ENCODE measurements around the gene KCNJ5.

KCNJ5 gene

GRCh38 chr11:128920666-128921065 is 29.5 kb downstream of the KCNJ5 start:
- no peaks in the 10 kb centered on the region for H3K4me1 ChIP-seq (ENCODE audit: insufficient read depth, insufficient read length)
- no peaks in the 10 kb centered on the region for H3K27me3 ChIP-seq (ENCODE audit: insufficient read depth, insufficient read length)
- no peak for DNase-seq (ENCODE audit: low read depth, low spot score)
- no peaks in the 10 kb centered on the region for H3K9me3 ChIP-seq (ENCODE audit: insufficient read depth, low read length)
- TF ChIP-seq SUZ12 (IDR thresholded peaks at IDR 0.05; ENCODE audit: extremely low read depth, insufficient read depth, insufficient read length) (no peak), ZNF274 (IDR thresholded peaks at IDR 0.05; ENCODE audit: low read depth, low read length) (no peak), YY1 (IDR thresholded peaks at IDR 0.05; ENCODE audit: insufficient read depth, insufficient read length) (no peak)
- no peak overlapping the region for H3K4me3 ChIP-seq (ENCODE audit: insufficient read length, low read depth)
- no peaks in the 10 kb centered on the region for H3K36me3 ChIP-seq (ENCODE audit: insufficient read depth, insufficient read length, low read length)
- H3K9ac ChIP-seq (ENCODE audit: insufficient read length, low read depth) = no peak overlapping the region

DNA sequence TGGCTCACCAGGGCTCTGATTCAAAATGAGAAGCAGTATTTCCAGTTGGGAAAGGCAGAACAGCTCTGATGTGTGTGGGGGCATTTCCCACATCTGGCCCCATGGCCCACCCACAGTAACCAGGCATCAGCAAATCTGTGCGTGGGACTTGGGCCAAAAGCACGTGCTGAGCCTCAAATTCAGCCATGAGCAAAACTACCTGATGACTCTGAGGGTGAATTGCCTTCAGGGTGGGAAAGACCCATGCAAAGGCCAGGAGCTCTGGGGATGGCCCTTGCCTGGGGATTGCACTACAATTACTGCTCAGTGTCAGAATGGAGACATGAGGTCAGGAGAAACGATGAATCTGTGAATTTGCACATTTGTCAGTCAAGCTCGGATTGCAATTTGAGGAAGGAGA is 30.6 kb downstream of the KCNJ5 start:
- DNase-seq (ENCODE audit: low read depth, low spot score) = no peak
- Histone ChIP-seq H3K4me1 (ENCODE audit: insufficient read depth, insufficient read length) (no peaks in the 10 kb centered on the region), H3K4me3 (ENCODE audit: insufficient read length, low read depth) (no peak overlapping the region), H3K9me3 (ENCODE audit: insufficient read depth, low read length) (no peaks in the 10 kb centered on the region), H3K27me3 (ENCODE audit: insufficient read depth, insufficient read length) (no peaks in the 10 kb centered on the region), H3K9ac (ENCODE audit: insufficient read length, low read depth) (no peak overlapping the region), H3K36me3 (ENCODE audit: insufficient read depth, insufficient read length, low read length) (no peaks in the 10 kb centered on the region)
- no peak for TF ChIP-seq YY1 (IDR thresholded peaks at IDR 0.05; ENCODE audit: insufficient read depth, insufficient read length)
- TF ChIP-seq SUZ12 (IDR thresholded peaks at IDR 0.05; ENCODE audit: extremely low read depth, insufficient read depth, insufficient read length) = no peak

DNA sequence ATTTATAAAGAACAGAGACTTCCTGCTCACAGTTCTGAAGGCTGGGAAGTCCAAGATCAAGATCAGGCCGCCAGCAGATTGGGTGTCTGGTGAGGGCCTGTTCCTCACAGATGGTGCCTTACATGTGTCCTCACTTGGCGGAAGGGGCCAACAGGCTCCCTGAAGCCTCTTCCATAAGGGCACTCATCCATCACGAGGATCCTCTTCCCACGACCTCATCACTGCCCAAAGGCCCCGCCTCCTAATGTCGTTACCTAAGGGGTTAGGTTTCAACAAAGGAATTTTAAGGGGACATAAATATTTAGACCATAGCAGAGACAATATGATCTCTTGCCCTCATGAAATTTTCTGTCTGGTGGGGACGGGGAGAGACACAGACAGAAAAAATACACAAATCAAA is 32.9 kb downstream of the KCNJ5 start:
- H3K9ac ChIP-seq (ENCODE audit: insufficient read length, low read depth) = no peak overlapping the region
- DNase-seq (ENCODE audit: low read depth, low spot score) = no peak
- no peak overlapping the region for H3K4me3 ChIP-seq (ENCODE audit: insufficient read length, low read depth)
- no peaks in the 10 kb centered on the region for H3K27me3 ChIP-seq (ENCODE audit: insufficient read depth, insufficient read length)
- no peaks in the 10 kb centered on the region for H3K9me3 ChIP-seq (ENCODE audit: insufficient read depth, low read length)
- peaks cover 3% of the 10 kb centered on the region for H3K4me1 ChIP-seq (ENCODE audit: insufficient read depth, insufficient read length)
- TF ChIP-seq ZNF274 (IDR thresholded peaks at IDR 0.05; ENCODE audit: low read depth, low read length) (no peak), YY1 (IDR thresholded peaks at IDR 0.05; ENCODE audit: insufficient read depth, insufficient read length) (no peak), SUZ12 (IDR thresholded peaks at IDR 0.05; ENCODE audit: extremely low read depth, insufficient read depth, insufficient read length) (no peak)
- no peaks in the 10 kb centered on the region for H3K36me3 ChIP-seq (ENCODE audit: insufficient read depth, insufficient read length, low read length)

GRCh38 chr11:128924510-128925249 is 33.5 kb downstream of the KCNJ5 start:
- DNase-seq (ENCODE audit: low read depth, low spot score) = no peak
- no peaks in the 10 kb centered on the region for H3K27me3 ChIP-seq (ENCODE audit: insufficient read depth, insufficient read length)
- H3K9ac ChIP-seq (ENCODE audit: insufficient read length, low read depth) = no peak overlapping the region
- H3K9me3 ChIP-seq (ENCODE audit: insufficient read depth, low read length) = no peaks in the 10 kb centered on the region
- TF ChIP-seq SUZ12 (IDR thresholded peaks at IDR 0.05; ENCODE audit: extremely low read depth, insufficient read depth, insufficient read length) = no peak
- TF ChIP-seq ZNF274 (IDR thresholded peaks at IDR 0.05; ENCODE audit: low read depth, low read length) = no peak
- no peak for TF ChIP-seq YY1 (IDR thresholded peaks at IDR 0.05; ENCODE audit: insufficient read depth, insufficient read length)
- peaks cover 8% of the 10 kb centered on the region for H3K4me1 ChIP-seq (ENCODE audit: insufficient read depth, insufficient read length)
- no peak overlapping the region for H3K4me3 ChIP-seq (ENCODE audit: insufficient read length, low read depth)
- H3K36me3 ChIP-seq (ENCODE audit: insufficient read depth, insufficient read length, low read length) = no peaks in the 10 kb centered on the region

DNA sequence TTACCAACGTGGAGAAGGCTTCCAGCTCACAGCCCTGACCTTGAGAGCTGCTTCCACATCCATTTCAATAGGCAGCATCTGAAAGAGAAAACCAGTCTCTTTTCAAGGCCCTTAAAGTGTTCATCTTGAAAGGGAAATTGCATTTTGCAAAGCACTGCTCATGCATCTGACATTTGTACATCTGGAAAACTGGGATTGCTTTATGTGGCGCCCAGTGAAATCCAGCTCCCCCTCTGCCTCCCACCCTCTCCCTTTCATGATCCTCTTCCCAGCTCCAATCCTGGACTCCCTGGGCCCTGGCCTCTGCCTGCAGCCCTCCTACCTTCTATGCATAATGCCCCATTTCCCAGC is 34.1 kb downstream of the KCNJ5 start:
- TF ChIP-seq ZNF274 (IDR thresholded peaks at IDR 0.05; ENCODE audit: low read depth, low read length) = no peak
- no peak for TF ChIP-seq YY1 (IDR thresholded peaks at IDR 0.05; ENCODE audit: insufficient read depth, insufficient read length)
- TF ChIP-seq SUZ12 (IDR thresholded peaks at IDR 0.05; ENCODE audit: extremely low read depth, insufficient read depth, insufficient read length) = no peak
- no peaks in the 10 kb centered on the region for H3K27me3 ChIP-seq (ENCODE audit: insufficient read depth, insufficient read length)
- DNase-seq (ENCODE audit: low read depth, low spot score) = no peak
- no peak overlapping the region for H3K4me3 ChIP-seq (ENCODE audit: insufficient read length, low read depth)
- peaks cover 9% of the 10 kb centered on the region for H3K4me1 ChIP-seq (ENCODE audit: insufficient read depth, insufficient read length)
- no peaks in the 10 kb centered on the region for H3K36me3 ChIP-seq (ENCODE audit: insufficient read depth, insufficient read length, low read length)
- no peaks in the 10 kb centered on the region for H3K9me3 ChIP-seq (ENCODE audit: insufficient read depth, low read length)
- no peak overlapping the region for H3K9ac ChIP-seq (ENCODE audit: insufficient read length, low read depth)

DNA sequence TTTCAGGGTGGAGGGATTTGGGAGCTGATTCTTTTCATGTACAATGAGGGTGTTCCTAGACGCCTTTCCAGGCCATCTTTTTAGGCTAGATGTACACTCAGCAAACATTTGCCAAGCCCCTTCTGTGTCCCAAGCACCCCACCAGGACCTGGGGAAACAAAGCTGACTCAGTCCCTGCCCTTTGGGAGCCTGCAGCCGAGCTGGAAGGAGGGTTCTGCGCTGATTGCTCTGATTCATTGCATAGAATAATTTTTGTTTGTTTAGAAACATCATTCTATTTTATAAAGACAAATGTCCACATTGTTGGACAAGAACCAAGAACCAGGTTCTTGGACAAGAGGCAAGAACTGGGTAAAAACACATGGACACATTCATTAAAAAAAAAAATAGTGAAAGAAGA is 34.8 kb downstream of the KCNJ5 start:
- Histone ChIP-seq H3K36me3 (ENCODE audit: insufficient read depth, insufficient read length, low read length) (no peaks in the 10 kb centered on the region), H3K4me3 (ENCODE audit: insufficient read length, low read depth) (no peak overlapping the region), H3K27me3 (ENCODE audit: insufficient read depth, insufficient read length) (no peaks in the 10 kb centered on the region), H3K4me1 (ENCODE audit: insufficient read depth, insufficient read length) (peaks cover 9% of the 10 kb centered on the region), H3K9me3 (ENCODE audit: insufficient read depth, low read length) (no peaks in the 10 kb centered on the region), H3K9ac (ENCODE audit: insufficient read length, low read depth) (no peak overlapping the region)
- DNase-seq (ENCODE audit: low read depth, low spot score) = no peak
- TF ChIP-seq SUZ12 (IDR thresholded peaks at IDR 0.05; ENCODE audit: extremely low read depth, insufficient read depth, insufficient read length) = no peak
- TF ChIP-seq YY1 (IDR thresholded peaks at IDR 0.05; ENCODE audit: insufficient read depth, insufficient read length) = no peak
- TF ChIP-seq ZNF274 (IDR thresholded peaks at IDR 0.05; ENCODE audit: low read depth, low read length) = no peak

DNA sequence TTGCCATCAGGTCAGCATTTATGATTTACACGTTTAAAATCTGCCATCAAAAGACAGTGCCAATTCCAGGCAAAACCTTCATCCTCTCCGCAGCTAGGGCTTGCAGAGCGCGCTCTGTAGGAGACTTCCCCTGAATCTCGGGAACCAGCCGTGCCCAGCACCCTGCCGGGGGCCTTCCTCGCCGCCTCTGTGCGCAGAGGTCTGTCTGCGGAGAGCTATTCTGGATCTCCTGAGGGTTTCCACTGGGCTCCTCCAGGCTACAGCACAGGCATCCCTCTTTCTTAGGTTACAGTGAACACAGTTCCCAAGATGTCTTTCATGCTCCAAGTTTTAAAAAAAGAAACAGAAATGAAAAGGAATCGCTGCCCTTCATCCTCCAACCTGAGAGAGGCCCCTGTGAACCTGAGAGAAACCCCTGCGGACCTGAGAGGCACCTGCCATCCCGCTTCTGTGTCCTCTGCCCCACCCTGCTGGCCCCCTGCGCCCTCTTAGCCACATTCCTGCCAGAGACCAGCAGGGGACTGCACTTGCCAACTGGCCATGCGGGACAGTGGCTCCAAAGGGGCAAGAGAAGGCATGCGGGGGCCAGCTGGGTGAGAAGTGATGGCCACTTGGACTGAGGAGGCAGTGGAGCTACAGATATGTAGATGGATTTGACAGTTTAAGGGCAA is 35.4 kb downstream of the KCNJ5 start:
- no peaks in the 10 kb centered on the region for H3K27me3 ChIP-seq (ENCODE audit: insufficient read depth, insufficient read length)
- DNase-seq (ENCODE audit: low read depth, low spot score) = no peak
- H3K4me1 ChIP-seq (ENCODE audit: insufficient read depth, insufficient read length) = peaks cover 9% of the 10 kb centered on the region
- no peak overlapping the region for H3K9ac ChIP-seq (ENCODE audit: insufficient read length, low read depth)
- no peak overlapping the region for H3K4me3 ChIP-seq (ENCODE audit: insufficient read length, low read depth)
- no peaks in the 10 kb centered on the region for H3K36me3 ChIP-seq (ENCODE audit: insufficient read depth, insufficient read length, low read length)
- no peaks in the 10 kb centered on the region for H3K9me3 ChIP-seq (ENCODE audit: insufficient read depth, low read length)
- no peak for TF ChIP-seq YY1 (IDR thresholded peaks at IDR 0.05; ENCODE audit: insufficient read depth, insufficient read length)
- TF ChIP-seq ZNF274 (IDR thresholded peaks at IDR 0.05; ENCODE audit: low read depth, low read length) = no peak
- no peak for TF ChIP-seq SUZ12 (IDR thresholded peaks at IDR 0.05; ENCODE audit: extremely low read depth, insufficient read depth, insufficient read length)

All from NT2/D1 (cell line).